ENCODE data around the gene EHMT1.

The EHMT1 gene

GRCh38 chr9:137814841-137815240 is 196.0 kb downstream of the EHMT1 start:
- peaks cover 58% of the 10 kb centered on the region for H3K36me3 ChIP-seq
- no peaks in the 10 kb centered on the region for H3K27me3 ChIP-seq (ENCODE audit: insufficient read depth, low read depth, severe bottlenecking)
- no peak for TF ChIP-seq CTCF (IDR thresholded peaks at IDR 0.05; ENCODE audit: low read depth, low read length)
- DNase-seq = no peak
- no peak overlapping the region for H3K27ac ChIP-seq
- no peak overlapping the region for H3K4me3 ChIP-seq (ENCODE audit: low read depth, low read length)
- peaks cover 5% of the 10 kb centered on the region for H3K9me3 ChIP-seq (ENCODE audit: severe bottlenecking)

GRCh38 chr9:137815256-137816255 is 196.8 kb downstream of the EHMT1 start:
- peaks cover 65% of the 10 kb centered on the region for H3K36me3 ChIP-seq
- peaks cover 5% of the 10 kb centered on the region for H3K9me3 ChIP-seq (ENCODE audit: severe bottlenecking)
- DNase-seq = no peak
- TF ChIP-seq CTCF (IDR thresholded peaks at IDR 0.05; ENCODE audit: low read depth, low read length) = no peak
- no peak overlapping the region for H3K27ac ChIP-seq
- H3K27me3 ChIP-seq (ENCODE audit: insufficient read depth, low read depth, severe bottlenecking) = no peaks in the 10 kb centered on the region
- H3K4me3 ChIP-seq (ENCODE audit: low read depth, low read length) = no peak overlapping the region

- H3K36me3 ChIP-seq = peaks cover 67% of the 10 kb centered on the region
- H3K27ac ChIP-seq = no peak overlapping the region
- no peak for TF ChIP-seq CTCF (IDR thresholded peaks at IDR 0.05; ENCODE audit: low read depth, low read length)
- DNase-seq = no peak
- H3K27me3 ChIP-seq (ENCODE audit: insufficient read depth, low read depth, severe bottlenecking) = no peaks in the 10 kb centered on the region
- H3K9me3 ChIP-seq (ENCODE audit: severe bottlenecking) = peaks cover 7% of the 10 kb centered on the region
- H3K4me3 ChIP-seq (ENCODE audit: low read depth, low read length) = no peak overlapping the region
Measured at GRCh38 chr9:137816531-137817235, 197.9 kb downstream of the EHMT1 start.

- Histone ChIP-seq H3K27ac (no peak overlapping the region), H3K4me3 (ENCODE audit: low read depth, low read length) (no peak overlapping the region), H3K27me3 (ENCODE audit: insufficient read depth, low read depth, severe bottlenecking) (no peaks in the 10 kb centered on the region), H3K36me3 (peaks cover 69% of the 10 kb centered on the region), H3K9me3 (ENCODE audit: severe bottlenecking) (peaks cover 7% of the 10 kb centered on the region)
- no peak for TF ChIP-seq CTCF (IDR thresholded peaks at IDR 0.05; ENCODE audit: low read depth, low read length)
- no peak for DNase-seq
Measured at GRCh38 chr9:137817236-137818200, 198.7 kb downstream of the EHMT1 start.

- TF ChIP-seq CTCF (IDR thresholded peaks at IDR 0.05; ENCODE audit: low read depth, low read length) = no peak
- no peaks in the 10 kb centered on the region for H3K27me3 ChIP-seq (ENCODE audit: insufficient read depth, low read depth, severe bottlenecking)
- H3K27ac ChIP-seq = no peak overlapping the region
- peaks cover 61% of the 10 kb centered on the region for H3K36me3 ChIP-seq
- no peak for DNase-seq
- H3K4me3 ChIP-seq (ENCODE audit: low read depth, low read length) = no peak overlapping the region
- H3K9me3 ChIP-seq (ENCODE audit: severe bottlenecking) = peaks cover 7% of the 10 kb centered on the region
Measured at GRCh38 chr9:137818286-137818685, 199.5 kb downstream of the EHMT1 start.
